GM18858 (cell line): ENCODE data around the gene S100A7A.
"Not testable (repeated sequence)": the region's sequence is repeated elsewhere in the genome, so short reads cannot be mapped to it uniquely, and the experiment has no call there.

ENCODE experiments used
- ATAC-seq: cut with Tn5 transposase; IDR thresholded peaks from one replicate; pipeline ENCODE4 v1.9.1; 2021; ENCODE audit not compliant: unreplicated experiment

S100A7A gene

GRCh38 chr1:153422450-153423068, 6.2 kb downstream of the S100A7A start:
- no peak for ATAC-seq

- ATAC-seq, result no peak
These were observed 10.5 kb downstream of the S100A7A start for GRCh38 chr1:153426809-153427208.

- no peak for ATAC-seq
These were observed 11.8 kb downstream of the S100A7A start for GRCh38 chr1:153428073-153428638.

GRCh38 chr1:153428791-153429190, 12.5 kb downstream of the S100A7A start:
- no peak for ATAC-seq

- no peak for ATAC-seq
These were observed 13.2 kb downstream of the S100A7A start for GRCh38 chr1:153429266-153430165.

GRCh38 chr1:153430166-153430553, 13.8 kb downstream of the S100A7A start:
- no peak for ATAC-seq

- no peak for ATAC-seq
These were observed 14.2 kb downstream of the S100A7A start for GRCh38 chr1:153430561-153430960.

- no peak for ATAC-seq
These were observed 14.7 kb downstream of the S100A7A start for GRCh38 chr1:153431002-153431401.

GRCh38 chr1:153431427-153431826, 15.1 kb downstream of the S100A7A start:
- ATAC-seq, result no peak

- no peak for ATAC-seq
These were observed 15.6 kb downstream of the S100A7A start for GRCh38 chr1:153431928-153432327.

GRCh38 chr1:153432874-153433681, 16.8 kb downstream of the S100A7A start:
- ATAC-seq, result no peak

GRCh38 chr1:153434746-153435455, 18.6 kb downstream of the S100A7A start:
- no peak for ATAC-seq

GRCh38 chr1:153437236-153437635, 20.9 kb downstream of the S100A7A start:
- ATAC-seq, result no peak

GRCh38 chr1:153438599-153438998, 22.3 kb downstream of the S100A7A start:
- ATAC-seq, result no peak

GRCh38 chr1:153439273-153439672, 23.0 kb downstream of the S100A7A start:
- ATAC-seq, result no peak

GRCh38 chr1:153441238-153441755, 25.0 kb downstream of the S100A7A start:
- ATAC-seq, result no peak

- ATAC-seq, result no peak
These were observed 27.2 kb downstream of the S100A7A start for GRCh38 chr1:153443486-153443885.

- no peak for ATAC-seq
These were observed 27.8 kb downstream of the S100A7A start for GRCh38 chr1:153444078-153444477.

- no peak for ATAC-seq
These were observed 31.3 kb downstream of the S100A7A start for GRCh38 chr1:153447498-153448170.

- ATAC-seq, result not testable (repeated sequence)
These were observed 32.5 kb downstream of the S100A7A start for GRCh38 chr1:153448851-153449250.
